Measurements from ENCODE around the gene CRISP1. TPM values are rescaled to one million over a fixed set of nuclear protein-coding genes. Genes with fewer than 3 reads are reported as not detected.

Gene CRISP1
- total and polyA plus RNA-seq, 2 of the 4 experiments (the other 2 are of a cell fraction), result not detected

- Histone ChIP-seq H3K79me1 (ENCODE audit: low read depth in 1 of 2, low read length in 2 of 2) (no peaks in the 10 kb centered on the region), H3K23ac (ENCODE audit: low read depth, low read length) (no peak overlapping the region), H3K9ac (ENCODE audit: low read depth, low read length) (no peak overlapping the region), H3K14ac (replicated peaks; ENCODE audit: low read depth, low read length) (no peak overlapping the region), H3K4me3 (ENCODE audit: insufficient read depth, low read depth, low read length) (no peak overlapping the region), H3K27ac (ENCODE audit: insufficient read depth, low read length) (no peak overlapping the region), H3K9me3 (ENCODE audit: control insufficient read depth, insufficient read depth, low read length) (no peaks in the 10 kb centered on the region), H3K4me1 (ENCODE audit: control insufficient read depth, insufficient read depth, low read length) (no peaks in the 10 kb centered on the region), H3K56ac (ENCODE audit: extremely low read depth, insufficient read depth, low read length) (no peak overlapping the region), H2BK5ac (ENCODE audit: low read depth, low read length, poor library complexity, severe bottlenecking) (no peak overlapping the region), H4K91ac (ENCODE audit: insufficient read depth, low read depth, low read length) (no peak overlapping the region), H2BK120ac (ENCODE audit: low read depth, low read length) (no peak overlapping the region), H2AFZ (replicated peaks; ENCODE audit: low read length, poor library complexity) (no peak overlapping the region), H4K8ac (ENCODE audit: low read depth in 2 of 2, low read length in 2 of 2) (no peak overlapping the region), H3K36me3 (ENCODE audit: control insufficient read depth, insufficient read depth, low read length) (no peaks in the 10 kb centered on the region), H2AK9ac (replicated peaks; ENCODE audit: low read depth, low read length, poor library complexity) (no peak overlapping the region), H3K4ac (ENCODE audit: low read depth, low read length) (no peak overlapping the region), H3K9me1 (ENCODE audit: insufficient read depth, low read length) (no peaks in the 10 kb centered on the region), H2BK20ac (ENCODE audit: low read depth, low read length) (no peak overlapping the region), H3K27me3 (ENCODE audit: control insufficient read depth, insufficient read depth, low read length) (no peaks in the 10 kb centered on the region), H4K20me1 (ENCODE audit: insufficient read depth, low read length) (no peaks in the 10 kb centered on the region), H3K18ac (ENCODE audit: low read depth, low read length) (no peak overlapping the region), H2AK5ac (ENCODE audit: low read depth, low read length) (no peak overlapping the region), H2BK15ac (ENCODE audit: low read depth, low read length) (no peak overlapping the region), H3K4me2 (ENCODE audit: low read depth, low read length) (no peak overlapping the region), H4K5ac (ENCODE audit: low read depth, low read length) (no peak overlapping the region)
- WGBS, 2 experiments (ENCODE audit: extremely low coverage in 2 of 2, insufficient read length in 1 of 2), result no CpG with 5 or more reads among the region's 2 CpGs
- no peak for ATAC-seq (ENCODE audit: low read depth)
- DNase-seq, result no peak
- POLR2A ChIA-PET (ENCODE audit: unreplicated experiment), result no interaction called here
- intact Hi-C loops (cut with micrococcal nuclease), result no loop called here
- dilution Hi-C loops (cut with HindIII; ENCODE audit: low sequenced_read_pairs, unreplicated experiment), result no loop called here
- TF ChIP-seq CTCF (conservative IDR thresholded peaks at IDR 0.05; ENCODE audit: low read depth, low read length) (no peak), MAFK (IDR thresholded peaks at IDR 0.05; ENCODE audit: low read depth, low read length) (no peak)
- TF ChIP-seq, protein P1, sequence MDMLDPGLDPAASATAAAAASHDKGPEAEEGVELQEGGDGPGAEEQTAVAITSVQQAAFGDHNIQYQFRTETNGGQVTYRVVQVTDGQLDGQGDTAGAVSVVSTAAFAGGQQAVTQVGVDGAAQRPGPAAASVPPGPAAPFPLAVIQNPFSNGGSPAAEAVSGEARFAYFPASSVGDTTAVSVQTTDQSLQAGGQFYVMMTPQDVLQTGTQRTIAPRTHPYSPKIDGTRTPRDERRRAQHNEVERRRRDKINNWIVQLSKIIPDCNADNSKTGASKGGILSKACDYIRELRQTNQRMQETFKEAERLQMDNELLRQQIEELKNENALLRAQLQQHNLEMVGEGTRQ (IDR thresholded peaks at IDR 0.05; ENCODE audit: low read depth, low read length), result no peak
- BruUV-seq (replicated peaks), result no TSS peak
- CTCF ChIA-PET, result no interaction called here
- in situ Hi-C loops (cut with MboI; ENCODE audit: low sequenced_read_pairs), result loop anchor here (5.0 to 25.0 kb wide), 2 partner anchors 225 to 310 kb away; no protein-coding TSS in a partner anchor
Observed at GRCh38 chr6:49847673-49848072, 18.7 kb downstream of the CRISP1 start.

All from IMR-90 (cell line).